Astrocyte (in vitro differentiated cells and primary cell): ENCODE data around the gene BPIFA3. TPM values are rescaled to one million over a fixed set of nuclear protein-coding genes. Genes with fewer than 3 reads are reported as not detected.

Source experiments
- DNase-seq: peaks from one replicate; pipeline ENCODE4 v3.0.0-alpha.2; 2010; ENCODE audit warnings: low read depth
- FAIRE-seq: peaks from 2 replicates; lab custom pipeline; 2011; peaks lifted over from hg19 to GRCh38; lab: Jason Lieb, UNC
- H2AFZ ChIP-seq: 2 replicates; pipeline ENCODE4 v1.6.0; 2012; ENCODE audit warnings: low read depth, low read length, inconsistent platforms
- H3K27ac ChIP-seq: 2 replicates; pipeline ENCODE4 v1.5.1; 2011; ENCODE audit warnings: low read depth, low read length, inconsistent platforms
- H3K27me3 ChIP-seq: 2 replicates; pipeline ENCODE4 v1.6.0; 2011; ENCODE audit warnings: low read length, inconsistent platforms; ENCODE audit not compliant: insufficient read depth
- H3K36me3 ChIP-seq: 2 replicates; pipeline ENCODE4 v1.5.1; 2011; ENCODE audit warnings: low read length, inconsistent platforms; ENCODE audit not compliant: insufficient read depth
- H3K4me1 ChIP-seq: 2 replicates; pipeline ENCODE4 v1.5.1; 2011; ENCODE audit warnings: low read length, inconsistent platforms; ENCODE audit not compliant: insufficient read depth
- H3K4me2 ChIP-seq: 2 replicates; pipeline ENCODE4 v1.6.0; 2012; ENCODE audit warnings: low read length, inconsistent platforms
- H3K4me3 ChIP-seq: 2 replicates; pipeline ENCODE4 v1.5.1; 2011; ENCODE audit warnings: low read depth, mild to moderate bottlenecking, low read length, inconsistent platforms; ENCODE audit not compliant: insufficient read depth
- H3K79me2 ChIP-seq: 2 replicates; pipeline ENCODE4 v1.6.0; 2012; ENCODE audit warnings: mild to moderate bottlenecking, low read length, inconsistent platforms; ENCODE audit not compliant: insufficient read depth
- H3K9ac ChIP-seq: 2 replicates; pipeline ENCODE4 v1.6.0; 2012; ENCODE audit warnings: mild to moderate bottlenecking, low read length, inconsistent platforms
- H3K9me3 ChIP-seq: 2 replicates; pipeline ENCODE4 v1.5.1; 2012; ENCODE audit warnings: low read depth, mild to moderate bottlenecking, low read length, inconsistent platforms; ENCODE audit not compliant: insufficient read depth
- H4K20me1 ChIP-seq: 2 replicates; pipeline ENCODE4 v1.6.0; 2012; ENCODE audit warnings: low read length, inconsistent platforms; ENCODE audit not compliant: insufficient read depth
- H3K27ac Mint-ChIP-seq: one replicate; pipeline ENCODE4 v1.8.0; 2021; ENCODE audit warnings: mild to moderate bottlenecking, mixed read lengths; ENCODE audit not compliant: unreplicated experiment
- H3K27me3 Mint-ChIP-seq: one replicate; pipeline ENCODE4 v1.8.0; 2021; ENCODE audit warnings: low read depth, mixed read lengths; ENCODE audit not compliant: unreplicated experiment
- H3K36me3 Mint-ChIP-seq: one replicate; pipeline ENCODE4 v1.8.0; 2021; ENCODE audit warnings: low read depth, mixed read lengths; ENCODE audit not compliant: unreplicated experiment
- H3K4me1 Mint-ChIP-seq: one replicate; pipeline ENCODE4 v1.8.0; 2021; ENCODE audit warnings: low read depth, mixed read lengths; ENCODE audit not compliant: unreplicated experiment
- H3K4me3 Mint-ChIP-seq: one replicate; pipeline ENCODE4 v1.8.0; 2021; ENCODE audit warnings: mild to moderate bottlenecking, moderate library complexity, mixed read lengths; ENCODE audit not compliant: unreplicated experiment
- H3K9me3 Mint-ChIP-seq: one replicate; pipeline ENCODE4 v1.8.0; 2021; ENCODE audit warnings: mild to moderate bottlenecking, mixed read lengths; ENCODE audit not compliant: unreplicated experiment
- EZH2 ChIP-seq: IDR thresholded peaks from 2 replicates; pipeline ENCODE4 v1.6.1; 2012; ENCODE audit warnings: mild to moderate bottlenecking, low read length, inconsistent platforms; ENCODE audit not compliant: insufficient read depth
- total RNA-seq: library from RNA; stranded (reverse); gene quantifications from 2 replicates; pipeline ENCODE4 v1.2.1, GENCODE V29; 2021
- TF ChIP-seq, protein P1 (sequence below): IDR thresholded peaks from 2 replicates; pipeline ENCODE4 v1.5.1; 2011; ENCODE audit warnings: low read depth, mild to moderate bottlenecking, inconsistent platforms, low read length, moderate library complexity; ENCODE audit not compliant: insufficient read depth

BPIFA3 gene
- total RNA-seq, 1 donor from 2014 or later = not detected

DNA sequence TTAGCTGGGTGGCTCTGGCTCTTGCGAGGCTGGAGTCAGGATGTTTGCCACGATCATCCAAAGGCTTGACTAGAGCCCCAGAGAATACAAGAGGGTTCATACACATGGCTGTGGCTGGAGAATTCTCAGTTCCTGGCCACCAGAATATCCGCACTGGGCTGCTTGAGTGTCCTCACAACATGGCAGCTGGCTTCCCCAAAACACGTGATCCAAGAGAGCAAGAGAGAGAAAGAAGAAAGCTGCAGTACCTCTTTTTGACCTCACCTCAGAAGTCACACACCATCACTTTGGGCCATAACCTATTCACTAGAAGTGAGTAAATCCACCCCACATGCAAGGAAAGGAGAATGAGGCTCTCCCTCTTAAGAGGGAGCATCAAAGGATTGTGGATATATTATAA lies 44.3 kb downstream of the BPIFA3 start:
- Histone ChIP-seq H3K4me2 (no peak overlapping the region), H3K4me1 (no peaks in the 10 kb centered on the region), H3K9me3 (no peaks in the 10 kb centered on the region), H3K4me3 (no peak overlapping the region), H4K20me1 (no peaks in the 10 kb centered on the region), H3K79me2 (no peaks in the 10 kb centered on the region), H3K27me3 (peaks cover 3% of the 10 kb centered on the region), H3K36me3 (no peaks in the 10 kb centered on the region), H3K27ac (no peak overlapping the region), H2AFZ (no peak overlapping the region), H3K9ac (no peak overlapping the region)
- H3K4me3 Mint-ChIP-seq = no peak overlapping the region
- DNase-seq (no peak), FAIRE-seq (no peak)
- TF ChIP-seq, protein P1, sequence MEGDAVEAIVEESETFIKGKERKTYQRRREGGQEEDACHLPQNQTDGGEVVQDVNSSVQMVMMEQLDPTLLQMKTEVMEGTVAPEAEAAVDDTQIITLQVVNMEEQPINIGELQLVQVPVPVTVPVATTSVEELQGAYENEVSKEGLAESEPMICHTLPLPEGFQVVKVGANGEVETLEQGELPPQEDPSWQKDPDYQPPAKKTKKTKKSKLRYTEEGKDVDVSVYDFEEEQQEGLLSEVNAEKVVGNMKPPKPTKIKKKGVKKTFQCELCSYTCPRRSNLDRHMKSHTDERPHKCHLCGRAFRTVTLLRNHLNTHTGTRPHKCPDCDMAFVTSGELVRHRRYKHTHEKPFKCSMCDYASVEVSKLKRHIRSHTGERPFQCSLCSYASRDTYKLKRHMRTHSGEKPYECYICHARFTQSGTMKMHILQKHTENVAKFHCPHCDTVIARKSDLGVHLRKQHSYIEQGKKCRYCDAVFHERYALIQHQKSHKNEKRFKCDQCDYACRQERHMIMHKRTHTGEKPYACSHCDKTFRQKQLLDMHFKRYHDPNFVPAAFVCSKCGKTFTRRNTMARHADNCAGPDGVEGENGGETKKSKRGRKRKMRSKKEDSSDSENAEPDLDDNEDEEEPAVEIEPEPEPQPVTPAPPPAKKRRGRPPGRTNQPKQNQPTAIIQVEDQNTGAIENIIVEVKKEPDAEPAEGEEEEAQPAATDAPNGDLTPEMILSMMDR = no peak
- no peak for TF ChIP-seq EZH2
- no peaks in the 10 kb centered on the region for H3K36me3 Mint-ChIP-seq
- no peaks in the 10 kb centered on the region for H3K4me1 Mint-ChIP-seq
- H3K9me3 Mint-ChIP-seq = no peaks in the 10 kb centered on the region
- peaks cover 32% of the 10 kb centered on the region for H3K27me3 Mint-ChIP-seq
- no peak overlapping the region for H3K27ac Mint-ChIP-seq

DNA sequence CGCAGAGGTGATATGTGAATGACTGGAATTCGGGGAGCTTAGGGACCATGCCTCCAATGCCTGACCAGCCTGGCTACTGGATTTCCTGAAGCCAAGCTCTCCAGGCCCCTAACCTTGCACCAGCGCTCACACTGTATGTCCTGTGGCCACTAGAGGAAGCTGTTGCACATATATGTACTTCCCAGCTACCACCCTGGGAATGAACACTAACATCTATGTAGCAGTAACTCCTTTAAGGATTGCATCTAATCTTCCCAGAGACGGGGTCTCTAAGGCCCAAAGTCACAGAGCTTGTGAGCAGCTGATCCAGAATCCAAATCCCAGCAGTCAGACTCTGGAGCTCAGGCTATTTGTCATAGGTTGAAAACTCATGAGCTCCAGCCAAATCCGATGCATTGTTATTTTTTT lies 45.5 kb downstream of the BPIFA3 start:
- no peak for TF ChIP-seq EZH2
- TF ChIP-seq, protein P1 = peak; percentile 53
- FAIRE-seq = no peak
- peak; percentile 30 for DNase-seq
- Histone ChIP-seq H2AFZ (no peak overlapping the region), H3K36me3 (no peaks in the 10 kb centered on the region), H3K4me1 (no peaks in the 10 kb centered on the region), H4K20me1 (no peaks in the 10 kb centered on the region), H3K79me2 (no peaks in the 10 kb centered on the region), H3K27ac (no peak overlapping the region), H3K9me3 (no peaks in the 10 kb centered on the region), H3K27me3 (peaks cover 3% of the 10 kb centered on the region), H3K4me3 (no peak overlapping the region), H3K9ac (no peak overlapping the region), H3K4me2 (no peak overlapping the region)
- H3K9me3 Mint-ChIP-seq = no peaks in the 10 kb centered on the region
- H3K36me3 Mint-ChIP-seq = no peaks in the 10 kb centered on the region
- no peaks in the 10 kb centered on the region for H3K4me1 Mint-ChIP-seq
- H3K4me3 Mint-ChIP-seq = no peak overlapping the region
- no peak overlapping the region for H3K27ac Mint-ChIP-seq
- H3K27me3 Mint-ChIP-seq = peaks cover 37% of the 10 kb centered on the region

DNA sequence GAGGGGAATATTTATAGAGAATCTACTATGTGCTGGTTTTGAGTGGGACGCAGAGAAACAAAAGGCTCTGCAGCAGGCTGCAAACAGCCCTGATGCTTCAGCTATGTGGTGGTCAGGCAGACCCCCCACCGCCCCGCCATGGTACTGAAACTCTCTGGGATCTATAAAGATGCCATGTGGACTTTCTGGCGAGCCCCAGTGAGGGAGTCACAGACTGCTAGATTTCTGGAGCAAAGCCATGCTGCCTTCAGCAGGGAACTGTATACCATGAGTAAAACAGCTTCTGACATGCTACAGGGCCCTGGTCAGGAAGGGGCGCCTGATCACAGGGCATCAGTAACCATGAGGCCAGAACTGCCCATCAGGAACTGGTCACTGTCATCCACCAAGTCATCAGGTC lies 46.6 kb downstream of the BPIFA3 start:
- DNase-seq = no peak
- Histone ChIP-seq H4K20me1 (no peaks in the 10 kb centered on the region), H2AFZ (no peak overlapping the region), H3K79me2 (no peaks in the 10 kb centered on the region), H3K4me1 (no peaks in the 10 kb centered on the region), H3K27me3 (peaks cover 3% of the 10 kb centered on the region), H3K9me3 (no peaks in the 10 kb centered on the region), H3K36me3 (no peaks in the 10 kb centered on the region), H3K4me3 (no peak overlapping the region), H3K4me2 (no peak overlapping the region), H3K27ac (no peak overlapping the region), H3K9ac (no peak overlapping the region)
- no peak for FAIRE-seq
- Mint-ChIP-seq H3K4me1 (no peaks in the 10 kb centered on the region), H3K36me3 (no peaks in the 10 kb centered on the region), H3K27me3 (peaks cover 43% of the 10 kb centered on the region), H3K4me3 (no peak overlapping the region), H3K9me3 (no peaks in the 10 kb centered on the region), H3K27ac (no peak overlapping the region)
- TF ChIP-seq EZH2 = no peak
